Embryonic facial prominence (tissue), 1 donor: ENCODE data around the gene PRRC2B.
"Not testable (repeated sequence)": the region's sequence is repeated elsewhere in the genome, so short reads cannot be mapped to it uniquely, and the experiment has no call there.

Experiments
- DNase-seq: peaks from one replicate; pipeline ENCODE4 v3.0.0-alpha.2; 2016; ENCODE audit errors: extremely low spot score

The PRRC2B gene

GRCh38 chr9:131386281-131386680, 7.6 kb upstream of the PRRC2B start:
- no peak for DNase-seq

GRCh38 chr9:131387394-131387793, 6.5 kb upstream of the PRRC2B start:
- no peak for DNase-seq

- no peak for DNase-seq
These were observed 2.9 kb upstream of the PRRC2B start for GRCh38 chr9:131391020-131391419.

GRCh38 chr9:131391504-131391903, 2.4 kb upstream of the PRRC2B start:
- DNase-seq, result no peak

DNA sequence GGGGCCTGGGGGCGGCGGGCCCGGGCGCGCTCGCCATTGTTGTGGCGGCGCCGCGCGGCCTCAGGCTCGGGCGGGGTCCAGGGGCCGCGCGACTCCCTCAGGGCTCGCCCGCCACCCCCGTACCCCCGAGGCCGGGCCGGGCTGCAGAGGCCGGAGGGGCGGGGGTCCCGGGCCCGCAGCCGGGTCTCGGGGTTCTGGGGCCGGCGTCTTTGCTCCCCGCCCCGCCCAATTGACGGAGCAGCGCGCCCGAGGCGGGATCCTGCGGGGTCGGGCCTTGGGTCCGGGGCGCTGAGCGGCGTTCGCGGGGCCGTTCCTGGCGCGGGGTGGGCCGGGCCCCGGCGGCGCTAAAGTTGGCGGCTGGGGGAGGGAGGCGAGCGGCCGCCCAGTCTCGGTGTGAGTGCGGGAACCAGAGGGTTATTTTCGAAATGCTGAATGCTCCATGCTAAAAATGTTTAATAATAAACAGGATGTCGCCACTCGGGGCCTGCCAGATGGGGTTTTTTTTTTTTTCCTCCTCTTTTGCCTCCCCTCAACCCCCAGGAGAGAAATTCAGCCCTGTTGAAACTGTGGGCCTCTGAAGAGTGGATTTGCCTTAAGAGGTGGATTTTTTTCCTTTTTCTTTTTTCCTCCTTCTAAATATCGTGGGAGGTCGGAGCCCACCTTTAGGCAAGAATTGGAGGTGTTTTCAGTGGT, 724 bp downstream of the PRRC2B start:
- no peak for DNase-seq

DNA sequence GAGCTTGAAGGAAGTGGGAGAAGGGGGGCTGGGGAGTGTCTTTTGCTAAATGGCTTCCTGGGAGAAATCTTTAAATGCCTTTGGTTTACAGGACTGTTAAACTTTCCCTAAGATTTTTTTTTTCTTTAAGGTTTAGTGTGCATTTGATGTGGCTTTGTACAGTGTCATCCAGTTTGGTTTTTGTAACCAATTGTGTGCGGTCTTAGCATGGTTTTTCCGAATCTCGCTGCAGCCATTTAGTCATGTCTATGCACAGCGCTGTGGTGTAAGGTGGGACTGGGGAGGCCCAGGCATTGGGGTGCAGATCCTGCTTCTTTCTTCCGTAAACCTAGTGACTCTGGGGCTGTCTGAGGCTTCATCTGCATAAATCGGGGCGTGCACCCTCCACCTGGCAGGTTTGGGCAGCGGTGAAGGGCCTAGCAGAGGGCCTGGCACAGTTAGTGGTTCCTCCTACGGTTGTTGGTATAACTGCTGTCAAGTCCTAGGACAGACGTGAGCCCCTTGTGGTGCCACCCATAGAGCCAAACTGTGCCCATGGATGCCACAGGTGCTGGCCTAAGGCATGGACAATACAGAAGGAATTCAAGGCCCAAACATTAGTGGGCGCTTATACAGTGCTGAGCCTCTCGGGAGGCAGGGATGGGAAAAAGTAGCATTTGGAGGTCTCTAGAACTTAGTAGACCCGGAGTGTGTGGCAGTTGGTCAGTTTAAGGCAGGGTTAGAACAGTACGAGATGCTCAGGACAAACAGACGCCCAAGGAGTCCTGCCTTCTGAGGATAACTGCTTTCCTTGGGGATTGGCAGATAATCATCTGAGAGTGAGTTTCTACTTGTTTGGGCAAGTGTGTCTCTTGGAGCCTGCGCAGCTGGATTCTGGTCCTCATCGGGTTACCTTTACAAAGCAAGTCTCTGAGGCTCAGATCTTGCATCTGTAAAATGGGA, 1.5 kb downstream of the PRRC2B start:
- DNase-seq, result no peak

DNA sequence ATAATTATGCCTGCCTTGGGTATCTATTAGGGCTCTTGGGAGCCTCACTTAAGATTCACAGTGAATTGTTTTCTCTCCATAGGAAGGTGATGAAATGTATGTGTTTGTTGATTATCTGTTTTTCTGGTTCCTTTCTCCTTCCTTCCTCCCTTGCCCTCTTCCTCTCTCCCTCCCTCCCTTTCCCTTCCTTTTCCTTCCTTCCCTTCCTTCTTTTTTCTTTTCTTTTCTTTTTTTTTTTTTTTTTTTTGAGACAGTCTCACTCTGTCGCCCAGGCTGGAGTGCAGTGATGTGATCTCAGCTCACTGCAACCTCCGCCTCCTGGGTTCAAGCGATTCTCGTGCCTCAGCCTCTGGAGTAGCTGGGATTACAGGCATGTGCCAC, 2.2 kb downstream of the PRRC2B start:
- DNase-seq, result not testable (repeated sequence)

DNA sequence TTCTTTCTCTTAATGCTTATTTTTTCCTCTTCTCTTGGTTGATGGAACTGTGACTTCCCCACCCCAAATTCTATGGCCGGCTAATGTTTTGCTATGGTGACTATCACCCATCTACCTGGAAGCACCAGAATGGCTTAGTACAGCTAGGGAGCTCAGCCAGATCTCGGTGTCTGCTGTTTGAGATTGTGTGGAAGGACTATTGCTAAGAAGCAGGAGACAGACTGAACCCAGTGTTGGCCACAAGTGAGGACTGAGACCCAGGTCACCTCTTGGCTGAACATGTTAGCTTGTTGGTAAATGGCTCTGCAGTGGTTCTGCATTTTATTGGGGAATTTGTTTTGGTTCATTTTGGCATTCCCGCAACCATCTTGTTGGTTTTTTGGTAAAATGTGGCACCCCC, 2.7 kb downstream of the PRRC2B start:
- no peak for DNase-seq

DNA sequence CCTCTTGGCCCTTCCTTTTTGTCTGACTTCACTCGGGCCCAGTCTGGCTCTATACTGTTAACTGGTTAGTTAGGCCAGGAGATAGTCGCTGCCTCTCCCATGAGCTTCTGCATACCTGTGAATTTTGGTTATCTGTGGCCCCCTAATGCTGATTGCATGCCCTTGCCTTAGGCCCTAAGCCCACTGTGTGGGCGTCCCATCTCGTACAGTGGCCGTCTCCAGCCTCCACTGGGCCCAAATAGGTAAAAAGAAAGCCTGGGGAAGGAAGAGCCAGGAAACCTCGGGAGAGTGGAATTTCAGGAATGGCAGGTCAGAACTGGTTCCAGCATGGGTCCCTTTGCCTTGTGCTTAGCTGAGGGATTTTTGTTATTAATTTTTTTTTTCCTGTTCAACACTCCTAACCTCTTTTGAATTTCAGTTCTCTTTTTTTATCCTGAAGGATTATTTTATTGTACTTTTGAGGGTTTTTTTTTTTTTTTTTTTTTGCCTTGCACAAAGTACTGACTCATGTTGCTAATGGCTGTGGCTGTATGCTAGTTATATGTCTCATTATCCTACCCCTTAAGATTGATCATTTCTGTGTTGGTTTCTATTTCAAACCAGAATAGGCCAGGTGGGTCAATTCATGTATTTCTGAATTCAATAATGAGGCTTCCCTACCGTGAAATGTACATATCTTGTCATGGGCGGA, 3.4 kb downstream of the PRRC2B start:
- DNase-seq, result no peak

DNA sequence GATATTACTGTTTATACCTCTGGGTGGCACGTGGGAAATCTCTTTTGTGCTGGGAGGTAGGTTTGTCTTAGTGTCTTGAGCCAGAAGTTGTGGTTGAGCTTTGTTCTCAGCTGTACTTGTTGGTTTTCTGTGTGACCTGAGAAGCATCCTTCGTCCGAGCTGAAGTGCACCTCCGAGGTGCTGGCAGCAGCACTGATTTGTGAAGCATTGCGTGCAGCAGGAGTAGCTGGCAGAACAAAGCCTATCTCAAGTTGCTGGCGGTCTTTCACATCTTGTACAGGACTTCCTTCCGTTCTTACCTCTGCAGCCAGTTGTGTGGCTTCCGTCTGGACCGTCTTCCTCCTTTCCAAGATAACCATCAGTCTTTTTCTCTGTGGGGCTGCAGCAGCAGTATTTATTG, 4.3 kb downstream of the PRRC2B start:
- no peak for DNase-seq

DNA sequence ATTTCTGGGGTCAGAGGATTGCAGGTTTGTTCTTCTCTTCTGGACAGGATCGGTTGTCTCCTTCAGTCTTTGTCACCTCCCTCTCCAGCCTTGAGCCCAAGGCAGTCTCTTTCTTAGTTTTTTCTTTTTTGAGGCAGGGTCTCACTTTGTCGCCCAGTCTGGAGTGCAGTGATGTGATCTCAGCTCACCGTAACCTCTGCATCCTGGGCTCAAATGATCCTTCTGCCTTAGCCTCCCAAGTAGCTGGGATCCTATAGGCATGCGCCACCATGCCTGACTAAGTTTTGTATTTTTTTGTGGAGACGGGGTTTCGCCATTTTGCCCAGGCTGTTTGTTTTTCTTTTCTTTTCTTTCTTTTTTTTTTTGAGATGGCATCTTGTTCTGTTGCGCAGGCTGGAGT, 6.1 kb downstream of the PRRC2B start:
- no peak for DNase-seq

DNA sequence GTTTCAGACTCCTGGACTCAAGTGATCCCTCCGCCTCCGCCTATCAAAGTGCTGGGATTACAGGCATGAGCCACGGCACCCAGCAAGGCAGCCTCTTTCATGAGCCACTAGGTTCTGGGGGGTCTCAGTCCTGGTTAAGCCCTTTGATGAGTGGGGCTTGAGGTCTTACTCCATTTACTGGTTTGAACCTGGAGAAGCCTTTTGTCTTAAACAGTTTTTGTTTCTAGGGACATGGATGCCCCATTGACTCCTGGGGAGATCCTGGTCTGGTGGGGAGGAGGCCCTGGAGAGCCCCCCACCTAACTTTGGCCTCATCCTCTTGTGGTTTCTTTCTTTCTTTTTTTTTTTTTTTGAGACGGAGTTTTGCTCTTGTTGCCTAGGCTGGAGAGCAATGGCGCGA, 6.7 kb downstream of the PRRC2B start:
- no peak for DNase-seq

DNA sequence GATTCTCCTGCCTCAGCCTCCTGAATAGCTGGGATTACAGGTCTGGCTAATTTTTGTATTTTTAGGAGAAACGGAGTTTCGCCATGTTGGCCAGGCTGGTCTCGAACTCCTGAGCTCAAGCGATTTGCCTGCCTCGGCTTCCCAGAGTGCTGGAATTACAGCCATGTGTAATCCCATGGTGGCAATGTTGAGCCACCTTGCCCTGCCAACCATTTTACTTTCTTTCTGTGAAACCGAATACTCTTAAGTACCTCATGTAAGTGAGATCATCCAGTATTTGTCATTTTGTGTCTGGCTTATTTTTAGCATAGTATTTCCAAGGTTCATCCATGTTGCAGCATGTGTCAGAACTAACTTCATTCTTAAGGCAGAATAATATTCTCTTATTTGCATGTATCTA, 8.2 kb downstream of the PRRC2B start:
- no peak for DNase-seq

GRCh38 chr9:131402738-131403492, 9.0 kb downstream of the PRRC2B start:
- no peak for DNase-seq

- no peak for DNase-seq
These were observed 9.5 kb downstream of the PRRC2B start for GRCh38 chr9:131403493-131403773.

GRCh38 chr9:131404581-131404980, 10.7 kb downstream of the PRRC2B start:
- no peak for DNase-seq

GRCh38 chr9:131404987-131405386, 11.1 kb downstream of the PRRC2B start:
- DNase-seq, result no peak

DNA sequence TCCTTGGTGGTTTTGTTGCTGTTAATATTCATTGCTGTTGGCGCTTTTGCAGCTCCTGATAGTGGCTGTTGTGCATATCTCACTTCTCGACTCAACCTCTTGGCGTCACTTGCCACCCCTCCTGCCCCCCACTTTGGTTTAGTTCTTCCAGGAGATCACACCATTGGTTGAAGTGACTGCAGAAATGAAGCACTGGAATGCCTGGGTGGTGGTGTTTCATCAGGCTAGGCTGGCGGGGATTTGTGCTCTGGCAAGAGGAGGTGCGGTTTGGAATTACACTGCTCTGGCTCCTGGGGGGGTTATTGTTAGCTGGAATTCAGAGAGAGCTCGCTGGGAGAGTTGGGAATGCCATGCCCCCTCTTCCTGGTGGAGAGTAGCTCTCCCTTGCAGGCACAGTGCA, 11.5 kb downstream of the PRRC2B start:
- no peak for DNase-seq

DNA sequence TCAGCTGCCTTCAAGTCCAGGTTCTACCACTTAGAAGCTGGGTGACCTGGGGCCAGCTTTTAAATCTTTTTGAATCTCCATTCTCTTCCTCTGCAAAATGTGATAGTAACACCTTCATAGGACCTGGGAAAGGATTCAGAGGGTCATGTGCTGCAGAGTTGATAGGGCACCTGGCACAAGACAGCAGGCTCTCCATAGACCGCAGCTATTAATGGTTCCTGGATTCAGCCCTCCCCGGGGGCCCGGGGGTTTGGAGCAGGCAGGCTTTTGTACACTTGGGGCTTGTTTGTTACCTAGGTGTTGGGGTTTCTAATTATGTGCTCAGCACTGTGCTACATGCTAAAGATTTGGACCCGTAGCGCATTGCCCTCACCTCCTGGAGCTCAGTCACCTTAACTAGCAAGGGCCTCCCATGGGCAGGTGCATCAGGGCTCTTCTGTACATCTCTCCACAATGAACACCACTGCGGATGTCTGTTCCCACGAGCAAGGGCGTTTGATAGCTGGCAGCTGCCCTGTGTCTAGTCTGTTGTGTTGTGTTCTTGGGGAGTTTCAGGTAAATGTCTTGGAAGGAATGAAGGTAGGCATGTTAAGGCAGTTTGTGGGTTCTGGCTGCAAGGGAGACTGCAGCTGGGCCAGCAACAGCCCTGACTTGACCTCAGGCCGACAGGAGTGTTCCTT, 12.1 kb downstream of the PRRC2B start:
- no peak for DNase-seq

- no peak for DNase-seq
These were observed 12.9 kb downstream of the PRRC2B start for GRCh38 chr9:131406563-131407436.
